OCI-LY7 (cell line): ENCODE data around the gene NFATC4.

Experiments used
- CTCF ChIP-seq: fragments of 200-600 bp; sonication (generic); conservative IDR thresholded peaks from 2 replicates; pipeline ENCODE4 v1.5.1; 2014; ENCODE audit warnings: mild to moderate bottlenecking, antibody characterized with exemption, low read length, moderate library complexity, mixed read lengths
- EZH2phosphoT487 ChIP-seq: fragments of 200-600 bp; sonication (generic); IDR thresholded peaks from 2 replicates; pipeline ENCODE4 v1.6.1; 2018; ENCODE audit warnings: low read depth, borderline replicate concordance, mild to moderate bottlenecking, mixed run types, antibody characterized with exemption, low read length, moderate library complexity, mixed read lengths

DNA sequence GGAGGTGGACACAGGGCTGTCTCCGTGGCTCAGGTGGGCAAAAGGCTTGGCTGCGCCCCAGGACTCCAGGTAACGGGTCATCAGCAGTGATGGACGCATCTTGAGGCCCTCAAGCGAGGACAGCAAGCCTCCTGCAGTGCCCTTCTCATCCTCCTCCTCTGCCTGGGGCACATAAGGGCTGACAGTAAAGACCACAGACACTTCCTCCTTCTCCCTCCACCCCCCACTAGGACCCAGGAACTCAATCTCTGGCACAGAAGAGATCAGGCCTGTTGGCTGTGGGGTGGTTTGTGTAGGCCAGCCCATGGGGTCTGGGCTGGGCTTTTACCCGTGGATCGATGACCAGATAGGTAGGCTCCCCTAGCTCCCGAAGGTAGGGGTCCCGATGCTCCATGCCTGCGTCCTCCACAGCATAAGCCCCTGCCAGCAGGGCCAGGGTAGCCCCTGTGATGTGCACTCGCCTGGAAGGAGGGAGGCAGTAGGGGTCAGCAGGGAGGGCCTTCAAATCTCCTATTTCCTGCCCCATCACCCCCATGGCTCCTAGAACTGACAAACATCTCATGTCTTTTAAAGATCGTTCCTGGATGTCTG, 38.8 kb upstream of the NFATC4 start:
- no peak for TF ChIP-seq CTCF
- TF ChIP-seq EZH2phosphoT487, result no peak
